Measurements from ENCODE around the gene PLEKHG3.

PLEKHG3 gene

DNA sequence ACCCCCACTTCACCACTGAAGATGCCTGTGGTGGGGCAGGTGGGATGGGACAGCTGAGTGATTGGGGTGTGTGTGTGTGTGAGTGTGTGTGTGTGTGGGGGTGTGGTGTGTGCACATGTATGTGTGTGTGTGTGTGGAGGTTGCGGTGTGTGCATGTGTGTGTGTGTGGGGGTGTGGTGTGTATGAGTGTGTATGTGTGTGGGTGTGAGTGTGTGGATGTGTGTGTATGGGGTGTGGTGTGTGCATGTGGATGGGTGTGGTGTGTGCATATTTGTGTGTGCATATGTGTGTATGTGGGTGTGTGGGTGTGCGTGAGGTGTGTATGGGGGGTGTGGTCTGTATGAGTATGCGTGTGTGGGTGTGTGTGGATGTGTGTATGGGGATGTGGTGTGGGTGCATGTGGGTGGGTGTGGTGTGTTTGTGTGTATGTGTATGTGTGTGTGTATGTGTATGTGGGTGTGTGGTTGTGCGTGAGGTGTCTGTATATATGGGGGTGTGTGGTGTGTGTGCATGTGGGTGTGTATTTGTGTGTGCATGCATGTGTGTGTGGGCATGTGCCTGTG is 61.6 kb downstream of the PLEKHG3 start:
- DNase-seq (ENCODE audit: low read depth), result no peak
- no peak overlapping the region for H3K4me3 ChIP-seq (ENCODE audit: low read depth, low read length)
- TF ChIP-seq, protein P1, sequence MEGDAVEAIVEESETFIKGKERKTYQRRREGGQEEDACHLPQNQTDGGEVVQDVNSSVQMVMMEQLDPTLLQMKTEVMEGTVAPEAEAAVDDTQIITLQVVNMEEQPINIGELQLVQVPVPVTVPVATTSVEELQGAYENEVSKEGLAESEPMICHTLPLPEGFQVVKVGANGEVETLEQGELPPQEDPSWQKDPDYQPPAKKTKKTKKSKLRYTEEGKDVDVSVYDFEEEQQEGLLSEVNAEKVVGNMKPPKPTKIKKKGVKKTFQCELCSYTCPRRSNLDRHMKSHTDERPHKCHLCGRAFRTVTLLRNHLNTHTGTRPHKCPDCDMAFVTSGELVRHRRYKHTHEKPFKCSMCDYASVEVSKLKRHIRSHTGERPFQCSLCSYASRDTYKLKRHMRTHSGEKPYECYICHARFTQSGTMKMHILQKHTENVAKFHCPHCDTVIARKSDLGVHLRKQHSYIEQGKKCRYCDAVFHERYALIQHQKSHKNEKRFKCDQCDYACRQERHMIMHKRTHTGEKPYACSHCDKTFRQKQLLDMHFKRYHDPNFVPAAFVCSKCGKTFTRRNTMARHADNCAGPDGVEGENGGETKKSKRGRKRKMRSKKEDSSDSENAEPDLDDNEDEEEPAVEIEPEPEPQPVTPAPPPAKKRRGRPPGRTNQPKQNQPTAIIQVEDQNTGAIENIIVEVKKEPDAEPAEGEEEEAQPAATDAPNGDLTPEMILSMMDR (IDR thresholded peaks at IDR 0.05; ENCODE audit: low read depth, low read length, missing control alignments), result no peak

DNA sequence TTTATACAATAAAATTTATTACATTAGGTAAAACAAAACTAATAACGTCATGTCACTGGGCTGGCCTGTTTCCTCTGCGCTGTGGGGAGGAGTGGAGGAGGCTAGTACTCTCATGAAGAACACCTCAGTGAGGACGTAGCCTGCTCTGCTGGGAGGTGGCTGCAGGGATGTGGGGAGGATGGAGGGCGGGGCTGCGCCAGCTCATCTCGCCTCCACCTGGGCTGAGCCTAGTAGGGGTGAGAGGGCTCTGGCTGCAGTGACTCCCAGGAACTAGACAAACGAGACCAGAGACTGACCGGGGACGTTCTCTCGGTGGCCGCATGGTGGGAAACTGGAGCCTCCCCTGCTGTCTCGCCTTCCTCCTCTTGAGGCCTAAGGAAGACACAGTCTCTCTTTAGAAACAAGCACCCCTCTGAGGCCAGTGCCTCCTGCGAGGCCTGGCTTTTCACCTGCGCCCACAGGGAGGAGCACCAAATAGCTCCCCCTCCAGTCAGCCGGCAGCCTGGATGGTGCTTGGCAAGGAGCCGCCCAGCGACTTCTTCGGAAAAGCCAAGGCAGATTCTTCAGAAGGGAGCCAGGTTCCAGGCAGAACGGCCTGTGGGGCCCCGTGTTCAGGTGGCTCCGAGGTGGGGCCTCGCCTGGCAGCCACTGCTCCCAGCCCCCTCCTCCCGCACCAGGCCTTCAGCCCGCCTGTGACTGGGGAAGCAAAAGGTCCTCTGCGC is 62.4 kb downstream of the PLEKHG3 start:
- TF ChIP-seq, protein P1 (IDR thresholded peaks at IDR 0.05; ENCODE audit: low read depth, low read length, missing control alignments), result no peak
- DNase-seq (ENCODE audit: low read depth), result no peak
- H3K4me3 ChIP-seq (ENCODE audit: low read depth, low read length), result no peak overlapping the region

DNA sequence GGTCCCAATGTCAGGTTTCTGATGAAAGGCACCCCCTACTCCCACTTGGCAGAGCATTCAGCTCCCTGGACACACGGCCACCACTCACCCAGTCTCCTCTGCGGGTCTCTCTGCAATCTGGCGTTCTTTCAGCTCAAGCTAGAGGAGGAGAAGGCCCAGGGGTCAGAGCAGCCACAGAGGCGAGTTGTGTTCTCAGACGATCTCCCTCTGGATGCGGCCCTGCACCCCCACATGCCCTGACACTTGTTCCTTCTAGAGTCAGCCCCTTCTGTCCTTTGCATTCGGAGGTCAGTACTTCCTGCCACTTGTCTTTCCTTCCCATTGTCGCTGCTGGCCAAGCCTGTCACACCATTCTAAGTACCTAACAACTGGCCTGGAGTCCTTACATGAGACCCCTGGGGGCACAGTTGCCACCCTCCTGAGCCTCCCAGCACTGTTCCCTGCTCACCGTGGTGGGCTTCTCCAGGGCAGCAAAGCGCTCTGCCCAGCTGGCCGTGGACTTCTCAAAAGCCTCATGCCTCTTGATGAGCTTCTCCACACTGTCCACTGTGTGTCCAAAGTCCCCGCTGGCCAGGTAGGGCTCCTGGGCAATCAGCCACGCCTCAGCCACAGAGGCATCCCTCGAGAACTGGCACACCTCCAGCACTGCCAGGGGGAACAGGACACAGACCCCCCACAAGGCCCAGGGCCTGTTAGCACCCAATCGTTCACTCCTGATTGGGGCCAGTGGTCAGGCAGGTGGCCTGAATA is 63.2 kb downstream of the PLEKHG3 start:
- no peak for DNase-seq (ENCODE audit: low read depth)
- H3K4me3 ChIP-seq (ENCODE audit: low read depth, low read length), result no peak overlapping the region
- TF ChIP-seq, protein P1 (IDR thresholded peaks at IDR 0.05; ENCODE audit: low read depth, low read length, missing control alignments), result no peak

DNA sequence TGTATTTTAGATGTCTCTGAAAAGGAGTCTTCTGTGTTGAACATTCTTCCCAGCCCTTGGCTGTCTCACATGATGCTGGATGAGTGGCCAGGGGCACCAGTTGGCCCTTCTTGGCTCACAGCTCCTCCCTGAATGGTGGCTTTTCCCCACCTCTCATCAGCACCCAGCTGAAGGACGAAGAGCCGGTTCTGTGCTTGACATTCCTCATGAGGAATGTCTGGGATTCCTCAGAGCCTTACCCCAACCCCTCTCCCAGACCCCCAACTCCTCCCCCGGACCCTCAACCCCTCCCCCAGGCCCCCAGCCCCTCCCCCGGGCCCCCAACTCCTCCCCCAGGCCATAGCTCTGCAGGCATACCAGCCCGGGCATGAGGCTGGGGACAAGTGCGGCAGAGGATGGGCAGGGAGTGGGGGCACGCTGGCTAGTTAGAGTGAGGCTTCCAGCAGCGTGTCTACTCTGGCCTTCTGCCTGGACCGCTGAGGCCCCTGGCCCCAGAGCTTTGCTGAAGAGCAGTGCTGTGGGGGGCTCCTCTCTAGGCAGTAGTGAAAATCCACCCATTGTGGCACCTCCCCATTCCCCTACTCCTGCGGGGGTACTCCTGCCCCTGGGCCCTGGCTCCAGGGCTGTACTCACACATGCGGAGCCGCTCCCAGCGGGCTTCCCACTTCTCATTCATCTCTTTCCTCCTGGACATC is 64.3 kb downstream of the PLEKHG3 start:
- TF ChIP-seq, protein P1 (IDR thresholded peaks at IDR 0.05; ENCODE audit: low read depth, low read length, missing control alignments), result no peak
- no peak overlapping the region for H3K4me3 ChIP-seq (ENCODE audit: low read depth, low read length)
- DNase-seq (ENCODE audit: low read depth), result no peak

DNA sequence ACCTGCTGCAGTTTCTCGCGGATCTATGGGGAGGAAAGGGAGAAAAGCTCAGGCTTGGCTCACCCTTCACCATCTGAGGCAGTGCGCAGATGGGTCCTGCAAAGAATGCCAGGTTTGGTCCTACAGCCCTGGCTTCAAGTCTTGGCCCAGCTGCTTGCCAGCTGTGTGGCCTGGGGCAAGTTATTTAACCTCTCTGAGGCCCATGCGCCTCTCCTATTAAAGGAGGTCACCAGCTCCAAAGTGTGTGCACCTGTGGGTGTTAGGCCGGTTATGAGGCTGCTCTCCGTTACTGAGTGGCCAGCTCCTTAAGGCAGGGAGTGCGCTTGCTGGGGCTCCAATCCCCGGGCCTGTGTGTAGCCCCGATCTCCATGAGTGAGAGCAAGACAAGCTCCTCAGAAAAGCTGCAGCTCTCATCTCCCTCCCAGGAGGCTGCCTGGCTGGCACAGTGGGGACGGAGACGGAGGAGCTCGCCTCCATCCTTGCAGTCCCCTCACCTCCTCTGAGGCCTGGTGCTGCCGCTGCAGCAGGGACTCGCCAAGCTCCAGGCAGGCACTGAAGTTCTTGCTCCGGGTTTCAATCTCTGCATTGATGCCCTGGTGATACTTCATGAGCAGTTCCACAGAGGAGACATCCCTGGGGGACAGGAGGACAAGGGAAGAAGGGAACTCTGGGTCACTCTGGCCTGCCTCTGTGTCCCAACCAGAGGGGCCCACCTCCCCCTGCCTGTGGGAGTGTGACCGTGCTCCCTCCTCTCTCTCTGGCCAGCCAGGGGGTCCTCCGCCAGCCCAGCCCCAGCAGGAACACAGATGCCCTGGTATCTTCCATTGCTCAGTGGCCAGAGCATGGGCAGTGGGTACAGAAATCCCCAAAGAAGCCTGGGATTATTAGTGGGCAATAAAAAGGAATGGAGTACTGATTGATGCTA is 65.1 kb downstream of the PLEKHG3 start:
- DNase-seq (ENCODE audit: low read depth), result no peak
- H3K4me3 ChIP-seq (ENCODE audit: low read depth, low read length), result no peak overlapping the region
- TF ChIP-seq, protein P1 (IDR thresholded peaks at IDR 0.05; ENCODE audit: low read depth, low read length, missing control alignments), result no peak

DNA sequence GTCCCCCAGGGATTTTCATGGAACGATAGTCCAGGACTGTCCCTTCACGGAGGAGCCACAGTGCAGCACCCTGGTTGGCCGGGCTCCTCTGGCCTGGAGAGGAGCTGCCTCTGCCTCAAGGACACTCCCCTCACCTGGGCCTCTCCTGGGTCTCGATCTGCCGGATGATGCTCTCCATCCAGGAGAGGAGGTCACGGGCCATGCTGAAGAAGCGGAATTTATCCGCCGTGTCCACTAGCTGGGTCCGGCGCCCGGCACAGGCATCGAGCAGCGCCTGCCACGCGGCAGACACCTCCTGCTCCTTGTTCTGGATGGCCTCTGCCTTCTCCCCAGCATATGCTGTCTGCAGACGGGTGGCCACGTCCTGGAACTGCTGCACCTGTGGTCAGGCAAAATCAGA is 66.5 kb downstream of the PLEKHG3 start:
- DNase-seq (ENCODE audit: low read depth), result no peak
- no peak overlapping the region for H3K4me3 ChIP-seq (ENCODE audit: low read depth, low read length)
- TF ChIP-seq, protein P1 (IDR thresholded peaks at IDR 0.05; ENCODE audit: low read depth, low read length, missing control alignments), result no peak

Data from GM12864 (cell line).